PFSK-1 (cell line): ENCODE results near the gene TEX22.

Experiments used
- FOXP2 ChIP-seq: optimal IDR thresholded peaks from 2 replicates; pipeline ENCODE3; 2011; ENCODE audit warnings: borderline replicate concordance, control low read depth, inconsistent platforms; ENCODE audit not compliant: insufficient read depth; ENCODE audit errors: extremely low read length, extremely low read depth
- POLR2AphosphoS5 ChIP-seq: IDR thresholded peaks from 2 replicates; pipeline ENCODE4 v1.6.1; 2012; ENCODE audit warnings: low read depth, mild to moderate bottlenecking, control low read depth, low read length, moderate library complexity
- REST ChIP-seq, 2 experiments: IDR thresholded peaks; 2 replicates each; pipeline versions ENCODE4 v1.6.1 to v1.8.0; 2011 to 2012; ENCODE audit warnings: low read depth in 2 of 2, low read length in 2 of 2, control low read depth in 1 of 2, inconsistent platforms in 1 of 2, mild to moderate bottlenecking in 1 of 2, moderate library complexity in 1 of 2; ENCODE audit not compliant: insufficient read depth in 1 of 2
- SIN3A ChIP-seq: IDR thresholded peaks from 2 replicates; pipeline ENCODE4 v1.6.1; 2012; ENCODE audit warnings: mild to moderate bottlenecking, low read length, moderate library complexity, borderline replicate concordance; ENCODE audit not compliant: insufficient read depth
- TAF1 ChIP-seq: IDR thresholded peaks from 2 replicates; pipeline ENCODE4 v1.6.1; 2012; ENCODE audit warnings: low read length, control low read depth, borderline replicate concordance; ENCODE audit not compliant: insufficient read depth

TEX22 gene

GRCh38 chr14:105351410-105351809 lies 46.9 kb upstream of the TEX22 start:
- no peak for TF ChIP-seq REST (IDR thresholded peaks at IDR 0.05; ENCODE audit: insufficient read depth in 1 of 2, low read depth in 2 of 2, low read length in 2 of 2)
- no peak for TF ChIP-seq POLR2AphosphoS5
- no peak for TF ChIP-seq FOXP2
- TF ChIP-seq SIN3A, result no peak
- TF ChIP-seq TAF1, result no peak

DNA sequence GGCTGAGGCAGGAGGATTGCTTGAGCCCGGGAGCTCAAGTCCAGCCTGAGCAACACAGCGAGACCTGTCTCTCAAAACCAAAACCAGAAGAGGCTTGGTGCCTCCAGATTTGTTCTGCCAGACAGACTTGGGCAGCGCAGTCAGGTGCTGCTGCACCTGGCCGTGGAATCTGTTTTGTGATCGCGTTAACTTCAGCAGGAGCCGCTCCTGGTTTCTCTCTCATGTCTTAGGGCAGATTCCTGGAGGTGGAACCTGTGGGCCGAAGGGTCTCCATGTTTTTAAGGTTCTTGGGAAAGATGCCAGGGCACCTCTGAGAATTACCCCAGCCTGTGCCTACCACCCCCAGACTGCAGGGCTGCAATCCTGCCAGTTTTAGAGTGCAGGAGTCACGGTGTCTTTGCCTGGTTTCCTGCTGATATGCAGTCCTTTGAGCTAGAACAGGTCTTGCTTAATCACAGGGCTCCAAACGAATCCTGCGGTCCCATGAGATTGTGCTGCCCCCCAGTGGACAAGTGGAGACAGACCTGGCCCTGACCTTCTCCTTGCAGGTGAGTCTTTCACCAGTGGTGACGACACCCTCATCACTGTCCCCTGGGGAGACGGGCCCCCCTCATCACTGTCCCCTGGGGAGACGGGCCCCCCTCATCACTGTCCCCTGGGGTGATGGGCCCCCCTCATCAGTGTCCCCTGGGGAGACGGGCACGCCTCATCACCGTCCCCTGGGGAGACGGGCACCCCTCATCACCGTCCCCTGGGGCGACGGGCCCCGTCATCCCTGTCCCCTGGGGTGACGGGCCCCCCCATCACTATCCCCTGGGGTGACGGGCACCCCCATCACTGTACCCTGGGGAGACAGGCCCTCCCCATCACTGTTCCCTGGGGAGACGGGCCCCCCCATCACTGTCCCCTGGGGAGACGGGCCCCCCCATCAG lies 46.2 kb upstream of the TEX22 start:
- peak; percentile 9 for TF ChIP-seq FOXP2
- no peak for TF ChIP-seq POLR2AphosphoS5
- no peak for TF ChIP-seq TAF1

DNA sequence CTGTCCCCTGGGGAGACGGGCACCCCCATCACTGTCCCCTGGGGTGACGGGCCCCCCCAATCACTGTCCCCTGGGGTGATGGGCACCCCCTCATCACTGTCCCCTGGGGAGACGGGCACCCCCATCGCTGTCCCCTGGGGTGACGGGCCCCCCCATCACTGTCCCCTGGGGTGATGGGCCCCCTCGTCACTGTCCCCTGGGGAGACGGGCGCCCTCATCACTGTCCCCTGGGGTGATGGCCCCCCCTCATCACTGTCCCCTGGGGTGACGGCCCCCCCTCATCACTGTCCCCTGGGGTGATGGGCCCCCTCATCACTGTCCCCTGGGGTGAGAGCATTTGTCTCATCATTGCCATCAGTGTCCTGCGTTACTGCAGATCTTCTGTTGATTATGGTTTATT lies 45.2 kb upstream of the TEX22 start:
- no peak for TF ChIP-seq POLR2AphosphoS5
- TF ChIP-seq SIN3A, result no peak
- no peak for TF ChIP-seq FOXP2
- TF ChIP-seq TAF1, result no peak
- no peak for TF ChIP-seq REST (IDR thresholded peaks at IDR 0.05; ENCODE audit: insufficient read depth in 1 of 2, low read depth in 2 of 2, low read length in 2 of 2)

DNA sequence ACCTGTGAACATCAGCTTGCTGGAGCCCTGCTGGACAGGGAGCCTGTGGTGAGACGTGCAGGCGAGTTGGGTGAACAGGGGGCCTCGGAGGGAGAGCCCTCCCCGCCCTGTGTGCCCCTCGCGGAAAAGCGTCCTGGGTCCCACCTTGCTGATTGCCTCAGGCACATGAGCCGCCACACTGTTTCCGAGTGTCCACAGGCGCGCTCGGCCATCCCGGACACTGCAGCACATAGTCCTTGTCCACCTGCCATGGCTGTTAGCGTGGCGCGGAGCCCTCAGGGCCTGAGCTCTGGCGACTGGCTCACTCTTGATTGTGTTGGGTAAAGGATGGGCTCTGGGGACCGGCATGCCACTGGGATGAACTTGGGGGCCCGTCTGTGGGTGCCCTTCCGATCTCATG lies 43.8 kb upstream of the TEX22 start:
- TF ChIP-seq TAF1 (no peak), SIN3A (no peak), REST (IDR thresholded peaks at IDR 0.05; ENCODE audit: insufficient read depth in 1 of 2, low read depth in 2 of 2, low read length in 2 of 2) (no peak), FOXP2 (no peak), POLR2AphosphoS5 (no peak)

DNA sequence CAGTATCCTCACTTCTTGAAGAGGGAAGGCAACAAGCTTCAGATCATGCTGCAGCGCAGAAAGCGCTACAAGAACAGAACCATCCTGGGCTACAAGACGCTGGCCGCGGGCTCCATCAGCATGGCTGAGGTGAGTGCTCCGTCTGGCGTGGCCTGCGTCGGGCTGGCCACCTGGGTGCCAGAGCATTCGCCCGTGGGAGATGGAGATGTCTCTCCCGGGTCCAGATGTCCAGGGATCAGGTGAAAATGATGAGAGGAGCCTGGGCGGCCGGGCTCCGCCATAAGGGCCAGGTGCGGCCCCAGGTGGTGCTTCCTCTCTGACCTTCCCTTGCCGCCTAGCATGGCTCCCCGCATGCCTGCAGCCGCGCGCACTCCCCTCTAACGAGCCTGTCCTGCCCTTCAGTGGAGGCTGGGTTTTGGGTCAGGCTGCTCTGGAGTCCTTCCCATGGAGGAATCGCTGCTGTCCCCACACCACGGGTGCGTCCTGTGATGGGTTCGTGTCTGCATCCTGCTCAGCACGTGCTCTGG lies 43.2 kb upstream of the TEX22 start:
- no peak for TF ChIP-seq REST (IDR thresholded peaks at IDR 0.05; ENCODE audit: insufficient read depth in 1 of 2, low read depth in 2 of 2, low read length in 2 of 2)
- TF ChIP-seq FOXP2, result no peak
- no peak for TF ChIP-seq POLR2AphosphoS5
- no peak for TF ChIP-seq SIN3A
- no peak for TF ChIP-seq TAF1
